NB4 (cell line): ENCODE measurements around the gene SMC5.

Experiments
- CTCF ChIP-seq: IDR thresholded peaks from one replicate; pipeline ENCODE4 v1.5.1; 2012; ENCODE audit warnings: low read depth, low read length
- POLR2A ChIP-seq: IDR thresholded peaks from 2 replicates; pipeline ENCODE4 v1.6.1; 2011; ENCODE audit warnings: mild to moderate bottlenecking; ENCODE audit not compliant: insufficient read length; ENCODE audit errors: extremely low read depth

GRCh38 chr9:70293214-70293613 is 34.4 kb downstream of the SMC5 start:
- TF ChIP-seq CTCF (no peak), POLR2A (no peak)
